Forelimb muscle (tissue), 1 donor: ENCODE results near the gene ZFYVE21. TPM values are rescaled to one million over a fixed set of nuclear protein-coding genes. Genes with fewer than 3 reads are reported as not detected.

Source experiments
- DNase-seq: peaks from one replicate; pipeline ENCODE4 v3.0.0-alpha.2; 2013; ENCODE audit warnings: low read depth
- polyA plus RNA-seq: library from polyadenylated mRNA; unstranded; fragments of 120-200 nt; gene quantifications from one replicate; pipeline ENCODE4 v1.2.1, GENCODE V29; 2013; ENCODE audit not compliant: insufficient read length

The ZFYVE21 gene
- polyA plus RNA-seq, 1 donor = 42.2 TPM

GRCh38 chr14:103737432-103738045 lies 21.9 kb downstream of the ZFYVE21 start:
- DNase-seq = no peak

GRCh38 chr14:103738166-103738565 lies 22.6 kb downstream of the ZFYVE21 start:
- no peak for DNase-seq

GRCh38 chr14:103738701-103739451 lies 23.3 kb downstream of the ZFYVE21 start:
- DNase-seq = no peak

- DNase-seq = no peak
Measured at GRCh38 chr14:103739466-103739792, 23.8 kb downstream of the ZFYVE21 start.

- no peak for DNase-seq
Measured at GRCh38 chr14:103739793-103740501, 24.3 kb downstream of the ZFYVE21 start.

GRCh38 chr14:103740991-103741689 lies 25.5 kb downstream of the ZFYVE21 start:
- DNase-seq = no peak

- no peak for DNase-seq
Measured at GRCh38 chr14:103741876-103742275, 26.3 kb downstream of the ZFYVE21 start.

- no peak for DNase-seq
Measured at GRCh38 chr14:103742499-103743255, 27.1 kb downstream of the ZFYVE21 start.

- DNase-seq = no peak
Measured at GRCh38 chr14:103743691-103744090, 28.1 kb downstream of the ZFYVE21 start.

GRCh38 chr14:103744621-103745395 lies 29.2 kb downstream of the ZFYVE21 start:
- DNase-seq = no peak

GRCh38 chr14:103745424-103745823 lies 29.8 kb downstream of the ZFYVE21 start:
- no peak for DNase-seq

GRCh38 chr14:103746701-103747100 lies 31.1 kb downstream of the ZFYVE21 start:
- DNase-seq = no peak

- no peak for DNase-seq
Measured at GRCh38 chr14:103748534-103748857, 32.9 kb downstream of the ZFYVE21 start.

- DNase-seq = no peak
Measured at GRCh38 chr14:103749452-103749851, 33.8 kb downstream of the ZFYVE21 start.

- DNase-seq = no peak
Measured at GRCh38 chr14:103749860-103750259, 34.2 kb downstream of the ZFYVE21 start.

- no peak for DNase-seq
Measured at GRCh38 chr14:103753774-103754173, 38.2 kb downstream of the ZFYVE21 start.

GRCh38 chr14:103755060-103755459 lies 39.5 kb downstream of the ZFYVE21 start:
- DNase-seq = no peak

- DNase-seq = no peak
Measured at GRCh38 chr14:103758059-103758776, 42.6 kb downstream of the ZFYVE21 start.

GRCh38 chr14:103762036-103762435 lies 46.4 kb downstream of the ZFYVE21 start:
- no peak for DNase-seq

- DNase-seq = no peak
Measured at GRCh38 chr14:103762541-103762940, 46.9 kb downstream of the ZFYVE21 start.
